Measurements from ENCODE around the gene TMEM187. TPM values are rescaled to one million over a fixed set of nuclear protein-coding genes. Genes with fewer than 3 reads are reported as not detected.

Gene TMEM187
- total RNA-seq, 1 donor from 2014 or later = 2.4 TPM

DNA sequence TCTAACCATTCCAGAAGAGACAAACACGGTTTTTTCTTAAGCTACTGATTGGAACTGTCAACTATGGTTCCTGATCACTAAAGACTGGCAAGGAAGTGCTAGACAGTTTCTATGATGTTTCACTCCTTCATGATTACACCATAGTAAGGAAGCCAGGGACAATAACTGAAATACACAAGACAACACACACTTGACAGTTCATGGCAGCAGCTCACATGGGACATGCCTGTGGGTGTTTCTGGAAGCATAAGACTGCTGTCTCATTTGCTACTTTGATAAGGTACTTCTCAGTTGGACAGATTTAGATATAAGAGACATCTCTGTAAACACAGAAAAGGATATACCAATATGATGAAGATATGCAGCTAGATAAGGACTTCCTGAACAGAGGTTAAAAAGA is 55.4 kb downstream of the TMEM187 start:
- Histone ChIP-seq H3K27ac (no peak overlapping the region), H3K27me3 (no peaks in the 10 kb centered on the region), H3K9me3 (ENCODE audit: low read depth) (no peaks in the 10 kb centered on the region), H4K20me1 (ENCODE audit: low read depth) (peaks cover 9% of the 10 kb centered on the region), H2AFZ (replicated peaks) (no peak overlapping the region), H3K4me1 (no peaks in the 10 kb centered on the region), H3K36me3 (no peaks in the 10 kb centered on the region), H3K79me2 (ENCODE audit: low read depth) (no peaks in the 10 kb centered on the region), H3K9ac (no peak overlapping the region), H3K4me3 (no peak overlapping the region), H3F3A (ENCODE audit: low read depth) (no peaks in the 10 kb centered on the region), H3K4me2 (no peak overlapping the region)
- Mint-ChIP-seq H3K27me3 (ENCODE audit: insufficient read depth, low read depth) (peaks cover 2% of the 10 kb centered on the region), H3K4me1 (peaks cover 6% of the 10 kb centered on the region), H3K4me3 (no peak overlapping the region), H3K27ac (no peak overlapping the region), H3K36me3 (peaks cover 15% of the 10 kb centered on the region), H3K9me3 (peaks cover 14% of the 10 kb centered on the region)
- no peak for DNase-seq (ENCODE audit: low spot score)
- TF ChIP-seq EZH2 (IDR thresholded peaks at IDR 0.05) = no peak
- TF ChIP-seq, protein P1, sequence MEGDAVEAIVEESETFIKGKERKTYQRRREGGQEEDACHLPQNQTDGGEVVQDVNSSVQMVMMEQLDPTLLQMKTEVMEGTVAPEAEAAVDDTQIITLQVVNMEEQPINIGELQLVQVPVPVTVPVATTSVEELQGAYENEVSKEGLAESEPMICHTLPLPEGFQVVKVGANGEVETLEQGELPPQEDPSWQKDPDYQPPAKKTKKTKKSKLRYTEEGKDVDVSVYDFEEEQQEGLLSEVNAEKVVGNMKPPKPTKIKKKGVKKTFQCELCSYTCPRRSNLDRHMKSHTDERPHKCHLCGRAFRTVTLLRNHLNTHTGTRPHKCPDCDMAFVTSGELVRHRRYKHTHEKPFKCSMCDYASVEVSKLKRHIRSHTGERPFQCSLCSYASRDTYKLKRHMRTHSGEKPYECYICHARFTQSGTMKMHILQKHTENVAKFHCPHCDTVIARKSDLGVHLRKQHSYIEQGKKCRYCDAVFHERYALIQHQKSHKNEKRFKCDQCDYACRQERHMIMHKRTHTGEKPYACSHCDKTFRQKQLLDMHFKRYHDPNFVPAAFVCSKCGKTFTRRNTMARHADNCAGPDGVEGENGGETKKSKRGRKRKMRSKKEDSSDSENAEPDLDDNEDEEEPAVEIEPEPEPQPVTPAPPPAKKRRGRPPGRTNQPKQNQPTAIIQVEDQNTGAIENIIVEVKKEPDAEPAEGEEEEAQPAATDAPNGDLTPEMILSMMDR (IDR thresholded peaks at IDR 0.05) = no peak
- no peak for TF ChIP-seq EZH2phosphoT487 (IDR thresholded peaks at IDR 0.05)

DNA sequence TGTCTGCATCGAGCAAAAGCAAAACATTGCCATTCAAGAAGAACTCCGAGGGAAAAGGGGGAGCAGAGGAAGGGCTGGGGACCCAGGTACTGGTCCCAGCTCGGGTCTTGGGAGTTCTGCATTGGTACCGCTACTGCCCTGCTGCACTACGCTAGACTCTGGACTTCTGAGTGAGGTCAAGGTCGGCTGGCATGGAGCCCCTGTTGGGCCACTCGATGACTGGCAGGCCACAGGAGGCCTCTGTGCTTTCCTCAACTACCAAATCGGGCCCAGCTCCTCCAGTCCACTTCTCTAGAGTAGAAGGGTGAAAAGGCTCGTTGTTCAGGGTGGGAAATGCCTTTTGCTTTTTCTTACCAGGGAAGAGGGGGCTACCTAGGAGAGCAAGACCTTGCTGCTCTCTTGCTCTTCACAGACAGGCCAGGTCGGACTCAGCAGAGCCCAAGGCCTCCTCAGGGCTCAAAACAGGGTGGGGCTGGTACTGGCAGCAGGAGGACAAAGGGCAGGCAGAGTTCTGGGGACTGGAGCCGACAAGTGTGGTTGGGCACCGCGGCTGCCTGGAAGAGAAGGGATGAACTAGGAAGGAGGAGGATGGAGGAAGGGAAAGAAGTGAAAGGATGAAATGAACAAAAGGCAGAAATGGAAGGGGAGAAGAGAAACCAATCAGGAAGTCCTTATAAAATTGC is 56.1 kb downstream of the TMEM187 start:
- Histone ChIP-seq H3K4me2 (no peak overlapping the region), H2AFZ (replicated peaks) (no peak overlapping the region), H3K4me3 (no peak overlapping the region), H3K36me3 (no peaks in the 10 kb centered on the region), H3F3A (ENCODE audit: low read depth) (no peaks in the 10 kb centered on the region), H3K4me1 (no peaks in the 10 kb centered on the region), H3K9me3 (ENCODE audit: low read depth) (no peaks in the 10 kb centered on the region), H3K27me3 (no peaks in the 10 kb centered on the region), H3K9ac (no peak overlapping the region), H3K79me2 (ENCODE audit: low read depth) (no peaks in the 10 kb centered on the region), H3K27ac (no peak overlapping the region), H4K20me1 (ENCODE audit: low read depth) (peaks cover 16% of the 10 kb centered on the region)
- DNase-seq (ENCODE audit: low spot score) = no peak
- H3K4me3 Mint-ChIP-seq = no peak overlapping the region
- peaks cover 6% of the 10 kb centered on the region for H3K27me3 Mint-ChIP-seq (ENCODE audit: insufficient read depth, low read depth)
- peaks cover 16% of the 10 kb centered on the region for H3K36me3 Mint-ChIP-seq
- H3K4me1 Mint-ChIP-seq = peaks cover 4% of the 10 kb centered on the region
- H3K27ac Mint-ChIP-seq = no peak overlapping the region
- H3K9me3 Mint-ChIP-seq = peaks cover 20% of the 10 kb centered on the region
- no peak for TF ChIP-seq EZH2 (IDR thresholded peaks at IDR 0.05)
- TF ChIP-seq, protein P1 (IDR thresholded peaks at IDR 0.05) = no peak
- TF ChIP-seq EZH2phosphoT487 (IDR thresholded peaks at IDR 0.05) = no peak

DNA sequence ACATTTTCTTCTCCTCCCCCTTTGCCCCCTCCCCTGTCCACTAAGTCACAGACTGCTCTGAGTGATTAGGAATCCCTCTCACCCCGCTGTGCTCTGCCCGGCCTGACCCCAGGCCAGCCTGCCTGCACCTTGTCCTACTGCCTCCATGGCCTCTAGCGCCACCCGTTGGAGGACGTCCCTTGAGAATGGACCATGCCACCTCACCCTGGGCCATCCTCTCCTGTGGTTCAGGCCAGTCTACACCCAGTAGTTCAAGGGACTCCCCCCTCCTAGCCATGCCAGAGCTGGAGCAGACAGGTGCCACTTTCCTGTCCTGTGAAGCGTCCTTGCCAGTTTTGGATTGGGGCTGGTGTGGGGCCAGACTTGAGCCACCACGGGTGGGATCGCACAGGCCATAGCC is 56.9 kb downstream of the TMEM187 start:
- no peak for DNase-seq (ENCODE audit: low spot score)
- peaks cover 7% of the 10 kb centered on the region for H3K4me1 Mint-ChIP-seq

More for the DNA sequence above, 56.9 kb downstream of the TMEM187 start:
- no peaks in the 10 kb centered on the region for H3K79me2 ChIP-seq (ENCODE audit: low read depth)
- H3K4me3 ChIP-seq = no peak overlapping the region
- H3K9ac ChIP-seq = no peak overlapping the region
- no peaks in the 10 kb centered on the region for H3K27me3 ChIP-seq
- no peaks in the 10 kb centered on the region for H3K9me3 ChIP-seq (ENCODE audit: low read depth)
- H3K27ac Mint-ChIP-seq = no peak overlapping the region
- H3K36me3 ChIP-seq = no peaks in the 10 kb centered on the region
- peaks cover 24% of the 10 kb centered on the region for H4K20me1 ChIP-seq (ENCODE audit: low read depth)
- H3K4me1 ChIP-seq = no peaks in the 10 kb centered on the region
- peaks cover 8% of the 10 kb centered on the region for H3K27me3 Mint-ChIP-seq (ENCODE audit: insufficient read depth, low read depth)
- no peak overlapping the region for H3K4me2 ChIP-seq
- TF ChIP-seq, protein P1 (IDR thresholded peaks at IDR 0.05) = no peak
- TF ChIP-seq EZH2phosphoT487 (IDR thresholded peaks at IDR 0.05) (no peak), EZH2 (IDR thresholded peaks at IDR 0.05) (no peak)
- no peak overlapping the region for H3K27ac ChIP-seq
- H2AFZ ChIP-seq (replicated peaks) = no peak overlapping the region
- H3K36me3 Mint-ChIP-seq = peaks cover 19% of the 10 kb centered on the region
- no peaks in the 10 kb centered on the region for H3F3A ChIP-seq (ENCODE audit: low read depth)
- H3K4me3 Mint-ChIP-seq = no peak overlapping the region
- peaks cover 20% of the 10 kb centered on the region for H3K9me3 Mint-ChIP-seq

All from neural progenitor cell (in vitro differentiated cells).